Central memory CD8-positive, alpha-beta T cell (primary cell): ENCODE data around the gene BANK1.

ENCODE experiments used
- ATAC-seq: fragments of 150-1000 bp; cut with Tn5 transposase; replicated peaks from 2 replicates; pipeline ENCODE4 v1.10.0; 2022; ENCODE audit warnings: mild to moderate bottlenecking, moderate FRiP score, moderate number of reproducible peaks; ENCODE audit not compliant: poor library complexity, severe bottlenecking; ENCODE audit errors: extremely low read depth
- DNase-seq, 2 donors: peaks; one replicate each; pipeline ENCODE4 v3.0.0; 2021; ENCODE audit warnings: low spot score in 2 of 2
- H3K27ac Mint-ChIP-seq: one replicate; pipeline ENCODE4 v1.8.0; 2022; ENCODE audit warnings: low read depth, mild to moderate bottlenecking, moderate library complexity, mixed read lengths
- H3K27me3 Mint-ChIP-seq: one replicate; pipeline ENCODE4 v1.8.0; 2022; ENCODE audit warnings: mixed read lengths
- H3K36me3 Mint-ChIP-seq: one replicate; pipeline ENCODE4 v1.8.0; 2022; ENCODE audit warnings: mild to moderate bottlenecking, moderate library complexity, mixed read lengths; ENCODE audit not compliant: insufficient read depth
- H3K4me1 Mint-ChIP-seq: one replicate; pipeline ENCODE4 v1.8.0; 2022; ENCODE audit warnings: mixed read lengths
- H3K4me3 Mint-ChIP-seq: one replicate; pipeline ENCODE4 v1.8.0; 2022; ENCODE audit warnings: mild to moderate bottlenecking, moderate library complexity, mixed read lengths
- H3K9me3 Mint-ChIP-seq: one replicate; pipeline ENCODE4 v1.8.0; 2022; ENCODE audit warnings: mixed read lengths

Gene BANK1

DNA sequence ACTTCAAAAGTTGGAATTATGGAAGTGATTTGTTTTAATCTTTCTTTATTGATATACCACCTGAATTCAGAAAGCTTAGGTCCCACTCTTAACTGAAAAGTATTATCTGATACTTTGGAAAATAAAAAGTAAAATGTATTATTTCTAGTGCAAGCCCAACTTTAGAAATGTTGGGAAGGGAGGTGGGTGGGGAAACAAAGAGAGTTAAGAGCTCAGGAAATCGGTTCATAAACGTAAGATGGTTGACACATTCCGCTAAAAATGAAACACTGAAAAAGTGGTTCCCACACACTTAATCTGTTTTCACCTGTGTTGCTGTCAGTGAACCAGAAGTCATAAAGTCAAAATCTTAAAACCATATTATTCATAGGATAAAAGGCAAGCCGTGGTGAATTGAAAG lies 237.4 kb downstream of the BANK1 start:
- H3K9me3 Mint-ChIP-seq = no peaks in the 10 kb centered on the region
- no peaks in the 10 kb centered on the region for H3K36me3 Mint-ChIP-seq
- H3K27ac Mint-ChIP-seq = no peak overlapping the region
- H3K4me3 Mint-ChIP-seq = no peak overlapping the region
- no peaks in the 10 kb centered on the region for H3K4me1 Mint-ChIP-seq
- DNase-seq (no peak), ATAC-seq (no peak)
- no peaks in the 10 kb centered on the region for H3K27me3 Mint-ChIP-seq

DNA sequence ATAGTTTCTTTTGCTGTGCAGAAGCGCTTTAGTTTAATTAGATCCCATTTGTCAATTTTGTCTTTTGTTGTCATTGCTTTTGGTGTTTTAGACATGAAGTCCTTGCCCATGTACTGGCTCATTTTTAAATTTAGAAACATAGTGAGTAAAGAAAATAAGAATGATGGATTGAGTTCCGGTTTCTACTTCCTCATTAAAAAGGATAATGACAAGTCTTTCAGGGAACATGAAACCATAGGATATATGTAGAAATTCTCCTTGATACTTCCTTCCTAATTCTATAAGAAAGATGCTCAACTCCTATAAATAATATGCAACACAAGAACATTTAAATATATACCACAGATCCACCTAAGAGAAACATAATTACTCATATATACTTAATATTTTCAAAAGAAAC lies 240.9 kb downstream of the BANK1 start:
- Mint-ChIP-seq H3K4me1 (no peaks in the 10 kb centered on the region), H3K36me3 (no peaks in the 10 kb centered on the region), H3K9me3 (no peaks in the 10 kb centered on the region), H3K27me3 (no peaks in the 10 kb centered on the region), H3K4me3 (no peak overlapping the region), H3K27ac (no peak overlapping the region)
- ATAC-seq = no peak
- no peak for DNase-seq

DNA sequence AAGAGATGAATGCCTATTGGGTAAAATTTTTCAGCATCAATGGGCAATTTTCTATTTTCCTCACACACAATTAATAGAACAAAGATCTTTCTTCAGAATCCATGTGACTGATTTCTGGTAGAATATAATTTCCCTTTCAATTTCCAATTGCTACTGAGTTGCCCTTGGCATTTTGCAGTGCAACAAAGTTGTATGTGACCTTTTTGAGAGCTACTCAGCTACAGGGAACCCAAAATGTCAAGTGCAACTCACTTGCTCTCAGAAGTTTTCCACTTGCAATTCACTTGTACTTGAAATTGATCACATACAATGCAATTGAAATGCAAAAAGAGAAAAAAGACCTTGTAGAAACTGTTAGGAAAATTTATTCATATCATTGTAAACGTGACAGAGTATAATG lies 245.5 kb downstream of the BANK1 start:
- H3K4me3 Mint-ChIP-seq = no peak overlapping the region
- H3K27me3 Mint-ChIP-seq = no peaks in the 10 kb centered on the region
- DNase-seq = no peak
- no peak for ATAC-seq
- no peaks in the 10 kb centered on the region for H3K4me1 Mint-ChIP-seq
- no peaks in the 10 kb centered on the region for H3K36me3 Mint-ChIP-seq
- no peak overlapping the region for H3K27ac Mint-ChIP-seq
- H3K9me3 Mint-ChIP-seq = no peaks in the 10 kb centered on the region

DNA sequence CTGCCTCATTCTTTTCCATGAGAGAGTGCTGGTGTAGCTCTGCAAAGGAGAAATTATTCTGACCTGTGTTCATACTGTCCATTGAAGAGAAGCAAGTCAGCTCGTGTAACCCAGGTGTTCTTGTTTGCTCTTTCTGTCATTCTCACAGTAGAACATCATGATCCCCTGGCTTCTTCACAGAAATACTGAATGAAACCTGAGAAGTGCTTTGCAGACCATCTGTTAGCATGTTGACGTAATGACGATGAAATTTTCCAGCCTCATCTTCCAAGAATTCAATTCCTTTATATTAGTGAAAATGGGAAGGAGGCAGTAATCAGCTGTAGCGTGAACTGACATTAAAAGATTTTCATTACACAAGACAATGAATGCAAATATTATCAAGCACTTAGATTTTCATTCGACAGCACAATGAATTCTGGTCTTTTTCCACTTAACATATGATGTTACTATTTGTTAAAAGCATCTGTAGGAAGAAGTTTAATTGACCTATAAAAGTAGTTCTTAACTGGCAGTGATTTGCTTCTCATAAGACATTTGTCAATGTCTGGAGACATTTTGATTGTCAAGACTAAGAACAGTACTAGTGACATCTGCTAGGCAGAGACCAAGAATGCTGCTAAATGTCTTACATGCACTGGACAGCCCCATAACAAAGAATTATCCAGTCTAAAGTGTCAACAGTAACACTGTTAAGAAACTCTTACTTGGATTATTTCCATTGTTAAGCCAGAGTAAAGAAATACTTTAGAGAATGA lies 246.3 kb downstream of the BANK1 start:
- DNase-seq (no peak), ATAC-seq (no peak)
- no peak overlapping the region for H3K4me3 Mint-ChIP-seq
- H3K27ac Mint-ChIP-seq = no peak overlapping the region
- no peaks in the 10 kb centered on the region for H3K9me3 Mint-ChIP-seq
- no peaks in the 10 kb centered on the region for H3K27me3 Mint-ChIP-seq
- no peaks in the 10 kb centered on the region for H3K4me1 Mint-ChIP-seq
- no peaks in the 10 kb centered on the region for H3K36me3 Mint-ChIP-seq

DNA sequence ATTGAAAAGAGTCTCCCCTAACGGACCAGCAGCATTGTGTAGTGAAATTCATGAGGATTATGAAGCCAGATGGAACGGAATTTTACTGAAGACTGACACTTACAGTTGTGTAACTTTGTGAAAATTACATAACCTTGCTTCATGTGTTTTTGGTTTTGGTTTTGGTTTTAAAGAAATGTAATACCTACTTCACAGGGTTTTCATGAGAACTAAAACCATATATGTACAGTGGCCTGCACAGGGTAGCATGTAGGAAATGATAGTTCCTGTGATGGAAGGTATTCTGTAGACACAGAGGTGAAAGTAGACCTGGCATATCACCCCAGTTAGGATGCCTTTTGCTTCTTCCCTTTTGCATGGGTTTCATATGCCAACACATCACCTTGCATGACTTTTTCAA lies 247.0 kb downstream of the BANK1 start:
- no peaks in the 10 kb centered on the region for H3K4me1 Mint-ChIP-seq
- no peak for ATAC-seq
- no peaks in the 10 kb centered on the region for H3K36me3 Mint-ChIP-seq

DNA sequence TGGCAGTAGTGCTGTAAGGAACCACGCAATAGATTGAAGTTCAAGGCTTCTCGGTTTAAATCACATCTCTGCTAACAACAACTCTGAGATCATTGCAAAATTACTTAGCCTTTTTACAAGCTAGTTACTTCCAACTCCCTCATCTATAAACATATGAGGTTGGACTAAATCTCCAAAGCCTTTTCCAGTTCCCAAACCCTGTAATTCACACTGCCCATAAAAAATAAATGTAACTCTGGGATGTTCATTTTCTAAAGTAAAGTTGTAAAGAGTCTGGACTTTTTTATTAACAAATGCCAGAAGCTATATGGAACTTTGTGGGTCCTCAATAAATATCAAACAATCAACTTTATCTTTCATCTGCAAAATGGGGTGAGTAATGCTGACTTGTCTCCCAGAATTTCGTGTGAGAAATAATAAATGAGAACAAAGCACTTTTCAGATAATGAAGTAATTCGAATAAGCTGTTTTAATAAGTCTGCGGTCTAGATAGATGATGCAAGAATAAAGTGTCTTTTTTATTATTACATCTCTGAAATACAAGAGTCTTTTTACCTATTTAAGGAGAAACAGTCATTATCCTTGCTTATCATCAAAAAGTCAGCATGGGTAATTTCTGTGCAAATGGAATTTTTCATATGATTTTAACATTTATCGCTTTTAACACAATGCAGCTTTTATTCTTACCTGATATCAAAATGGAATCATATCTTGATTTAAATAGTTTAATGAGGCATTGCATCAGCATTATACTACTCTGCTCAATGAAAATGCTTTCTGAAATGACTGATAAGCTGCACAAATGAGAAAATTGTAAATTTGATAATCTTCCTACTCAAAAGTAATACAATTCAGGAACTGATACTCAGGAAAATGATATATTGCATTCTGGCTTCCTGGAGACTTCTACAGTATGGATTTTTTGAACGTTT lies 252.6 kb downstream of the BANK1 start:
- H3K27ac Mint-ChIP-seq = no peak overlapping the region
- no peaks in the 10 kb centered on the region for H3K27me3 Mint-ChIP-seq
- no peaks in the 10 kb centered on the region for H3K9me3 Mint-ChIP-seq
- H3K4me3 Mint-ChIP-seq = no peak overlapping the region
- DNase-seq (no peak), ATAC-seq (no peak)
- no peaks in the 10 kb centered on the region for H3K36me3 Mint-ChIP-seq
- no peaks in the 10 kb centered on the region for H3K4me1 Mint-ChIP-seq

More for the DNA sequence above, 247.0 kb downstream of the BANK1 start:
- Mint-ChIP-seq H3K27ac (no peak overlapping the region), H3K9me3 (no peaks in the 10 kb centered on the region), H3K27me3 (no peaks in the 10 kb centered on the region), H3K4me3 (no peak overlapping the region)
- DNase-seq = no peak

DNA sequence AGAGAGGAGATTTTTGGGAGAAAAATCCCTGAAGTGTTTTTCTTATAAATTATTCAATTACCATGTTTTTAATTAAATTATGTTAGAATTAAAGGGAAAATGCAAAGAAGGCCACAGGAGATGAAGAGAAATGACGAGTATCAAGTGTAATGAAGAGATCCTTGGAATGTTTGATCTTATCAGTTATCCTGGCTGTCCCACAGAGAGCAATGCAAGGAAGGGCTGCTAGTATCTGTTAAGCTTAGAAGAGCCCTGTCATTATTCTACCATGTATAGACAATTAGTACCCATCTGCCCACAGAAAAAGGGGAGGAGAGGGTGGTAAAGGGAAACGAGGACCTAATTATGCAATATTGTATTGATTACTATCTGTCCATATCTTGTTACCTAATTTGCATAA lies 257.1 kb downstream of the BANK1 start:
- H3K36me3 Mint-ChIP-seq = no peaks in the 10 kb centered on the region
- ATAC-seq (no peak), DNase-seq (no peak)
- H3K9me3 Mint-ChIP-seq = no peaks in the 10 kb centered on the region
- H3K27ac Mint-ChIP-seq = no peak overlapping the region
- H3K4me3 Mint-ChIP-seq = no peak overlapping the region
- no peaks in the 10 kb centered on the region for H3K4me1 Mint-ChIP-seq
- H3K27me3 Mint-ChIP-seq = peaks cover 11% of the 10 kb centered on the region

DNA sequence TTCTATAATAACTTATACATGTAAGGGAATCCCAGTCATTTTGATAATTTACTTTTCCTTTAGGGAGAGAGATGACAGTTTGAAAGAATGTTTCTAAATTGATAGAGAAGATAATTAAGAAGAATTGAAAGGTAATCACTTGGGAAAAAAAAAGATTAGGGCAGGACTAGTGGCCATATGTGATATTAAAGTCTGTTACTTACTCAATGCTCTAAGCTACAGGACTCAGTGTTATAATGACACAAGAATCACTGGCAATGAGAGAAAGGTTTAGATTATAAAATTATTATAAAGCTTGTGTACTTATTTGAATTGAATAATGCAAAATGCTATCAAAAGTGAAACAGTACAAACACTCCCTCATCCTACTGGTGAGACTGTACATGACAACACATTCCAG lies 265.3 kb downstream of the BANK1 start:
- DNase-seq (no peak), ATAC-seq (no peak)
- Mint-ChIP-seq H3K4me1 (no peaks in the 10 kb centered on the region), H3K27me3 (peaks cover 11% of the 10 kb centered on the region), H3K36me3 (peaks cover 4% of the 10 kb centered on the region), H3K9me3 (no peaks in the 10 kb centered on the region), H3K27ac (no peak overlapping the region), H3K4me3 (no peak overlapping the region)

DNA sequence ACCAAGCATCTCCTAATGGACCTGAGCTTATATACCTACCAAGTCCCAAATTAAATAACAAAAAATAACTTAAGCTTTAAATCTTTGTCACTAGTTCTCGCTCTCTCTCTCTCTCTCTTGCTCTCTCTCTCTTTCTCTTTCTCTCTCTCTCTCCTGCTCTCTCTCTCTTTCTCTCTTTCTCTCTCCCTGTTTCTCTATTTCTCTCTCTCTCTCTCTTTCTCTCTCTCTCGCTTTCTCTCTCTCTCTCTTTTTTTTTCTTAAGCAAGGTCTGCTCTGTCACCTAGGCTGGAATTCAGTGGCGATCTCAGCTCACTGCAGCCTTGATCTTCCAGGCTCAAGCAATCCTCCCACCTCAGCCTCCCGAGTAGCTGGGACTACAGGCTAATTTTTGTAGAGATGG lies 266.6 kb downstream of the BANK1 start:
- no peak for DNase-seq
- ATAC-seq = no peak
- Mint-ChIP-seq H3K4me3 (no peak overlapping the region), H3K9me3 (no peaks in the 10 kb centered on the region), H3K27ac (no peak overlapping the region), H3K4me1 (no peaks in the 10 kb centered on the region), H3K36me3 (peaks cover 4% of the 10 kb centered on the region), H3K27me3 (peaks cover 6% of the 10 kb centered on the region)

DNA sequence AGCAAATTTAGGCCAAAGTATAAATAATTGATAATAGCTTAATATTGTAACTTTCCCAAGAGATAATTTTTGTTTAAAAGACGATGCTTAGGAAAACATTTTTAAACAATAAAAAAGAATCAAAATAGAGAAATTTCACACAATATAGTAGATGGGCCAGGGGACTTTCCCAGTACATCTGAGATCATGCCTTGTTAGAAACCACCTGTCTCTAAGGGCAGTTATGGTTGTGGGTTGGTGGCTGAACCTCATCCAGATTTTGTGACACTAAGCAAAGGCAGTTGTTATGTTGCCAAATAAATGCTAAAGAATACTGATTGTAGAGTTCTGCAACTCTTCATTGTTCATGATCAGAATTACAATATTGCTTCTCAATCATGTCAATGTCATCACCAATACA lies 270.6 kb downstream of the BANK1 start:
- Mint-ChIP-seq H3K9me3 (no peaks in the 10 kb centered on the region), H3K4me1 (no peaks in the 10 kb centered on the region), H3K4me3 (no peak overlapping the region), H3K27ac (no peak overlapping the region), H3K36me3 (peaks cover 3% of the 10 kb centered on the region), H3K27me3 (no peaks in the 10 kb centered on the region)
- DNase-seq (no peak), ATAC-seq (no peak)

DNA sequence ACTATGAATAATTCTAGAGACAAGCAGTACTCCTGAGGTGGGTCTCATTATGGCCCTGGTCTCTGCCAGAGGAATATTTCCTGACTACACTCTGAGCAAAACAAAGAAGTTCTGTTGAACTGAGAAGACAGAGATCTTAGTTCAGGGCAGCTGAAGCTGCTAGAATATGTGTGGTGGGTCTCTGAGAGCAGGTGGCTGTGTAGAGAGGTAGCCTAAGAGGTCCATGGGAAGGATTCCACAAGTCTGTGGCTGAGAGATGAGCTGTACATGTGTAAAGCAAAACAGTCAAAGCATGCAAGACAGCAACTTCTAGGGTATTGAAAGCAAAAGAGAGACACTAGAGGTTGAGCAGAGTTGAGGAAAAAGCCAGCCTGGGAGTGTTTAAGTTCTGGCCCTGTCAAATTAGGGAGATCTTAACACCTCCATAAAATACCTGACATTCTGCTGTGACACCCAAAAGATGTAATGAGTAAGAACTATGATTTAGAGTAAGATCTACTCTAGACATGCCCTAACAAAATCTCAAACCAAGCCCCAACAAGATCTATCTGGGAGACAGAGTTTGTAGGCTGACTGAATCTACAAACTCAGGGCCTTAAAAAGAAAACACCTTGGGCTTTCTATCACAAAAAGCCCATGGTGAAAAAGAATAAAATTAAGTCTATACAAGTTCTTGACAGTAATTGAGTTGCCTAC lies 274.4 kb downstream of the BANK1 start:
- Mint-ChIP-seq H3K4me3 (no peak overlapping the region), H3K4me1 (no peaks in the 10 kb centered on the region), H3K36me3 (peaks cover 4% of the 10 kb centered on the region), H3K27me3 (no peaks in the 10 kb centered on the region), H3K9me3 (no peaks in the 10 kb centered on the region), H3K27ac (no peak overlapping the region)
- DNase-seq (no peak), ATAC-seq (no peak)

DNA sequence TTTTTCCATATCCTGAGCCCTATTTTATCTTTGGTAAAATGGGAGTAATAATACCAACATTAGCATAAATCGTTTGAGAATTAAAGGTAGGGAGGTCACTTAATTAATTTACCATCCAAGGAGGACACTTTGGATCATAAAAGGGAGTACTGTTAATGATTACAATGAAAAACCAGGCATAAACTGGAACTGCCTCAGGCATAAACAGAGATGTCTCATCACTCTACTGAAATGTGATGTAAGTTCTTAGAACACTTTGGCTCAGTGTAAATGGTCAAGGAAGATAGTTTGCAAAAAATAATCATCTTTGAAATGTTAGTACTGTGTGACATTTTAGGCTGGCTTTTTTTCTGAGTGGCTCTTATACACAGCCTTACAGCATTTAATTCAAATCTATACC lies 286.1 kb downstream of the BANK1 start:
- H3K27ac Mint-ChIP-seq = no peak overlapping the region
- DNase-seq (no peak), ATAC-seq (no peak)
- no peaks in the 10 kb centered on the region for H3K4me1 Mint-ChIP-seq
- H3K27me3 Mint-ChIP-seq = no peaks in the 10 kb centered on the region
- H3K9me3 Mint-ChIP-seq = no peaks in the 10 kb centered on the region
- H3K36me3 Mint-ChIP-seq = no peaks in the 10 kb centered on the region
- no peak overlapping the region for H3K4me3 Mint-ChIP-seq
